ENCODE data around the gene TTLL6. TPM values are rescaled to one million over a fixed set of nuclear protein-coding genes. Genes with fewer than 3 reads are reported as not detected.

TTLL6 gene
- total and polyA plus RNA-seq, 9 of the 15 experiments (the other 6 are each of a cell fraction or from before 2014, with no cell fraction given) = 0.05 TPM; not detected in 8

- TF ChIP-seq, protein P1, sequence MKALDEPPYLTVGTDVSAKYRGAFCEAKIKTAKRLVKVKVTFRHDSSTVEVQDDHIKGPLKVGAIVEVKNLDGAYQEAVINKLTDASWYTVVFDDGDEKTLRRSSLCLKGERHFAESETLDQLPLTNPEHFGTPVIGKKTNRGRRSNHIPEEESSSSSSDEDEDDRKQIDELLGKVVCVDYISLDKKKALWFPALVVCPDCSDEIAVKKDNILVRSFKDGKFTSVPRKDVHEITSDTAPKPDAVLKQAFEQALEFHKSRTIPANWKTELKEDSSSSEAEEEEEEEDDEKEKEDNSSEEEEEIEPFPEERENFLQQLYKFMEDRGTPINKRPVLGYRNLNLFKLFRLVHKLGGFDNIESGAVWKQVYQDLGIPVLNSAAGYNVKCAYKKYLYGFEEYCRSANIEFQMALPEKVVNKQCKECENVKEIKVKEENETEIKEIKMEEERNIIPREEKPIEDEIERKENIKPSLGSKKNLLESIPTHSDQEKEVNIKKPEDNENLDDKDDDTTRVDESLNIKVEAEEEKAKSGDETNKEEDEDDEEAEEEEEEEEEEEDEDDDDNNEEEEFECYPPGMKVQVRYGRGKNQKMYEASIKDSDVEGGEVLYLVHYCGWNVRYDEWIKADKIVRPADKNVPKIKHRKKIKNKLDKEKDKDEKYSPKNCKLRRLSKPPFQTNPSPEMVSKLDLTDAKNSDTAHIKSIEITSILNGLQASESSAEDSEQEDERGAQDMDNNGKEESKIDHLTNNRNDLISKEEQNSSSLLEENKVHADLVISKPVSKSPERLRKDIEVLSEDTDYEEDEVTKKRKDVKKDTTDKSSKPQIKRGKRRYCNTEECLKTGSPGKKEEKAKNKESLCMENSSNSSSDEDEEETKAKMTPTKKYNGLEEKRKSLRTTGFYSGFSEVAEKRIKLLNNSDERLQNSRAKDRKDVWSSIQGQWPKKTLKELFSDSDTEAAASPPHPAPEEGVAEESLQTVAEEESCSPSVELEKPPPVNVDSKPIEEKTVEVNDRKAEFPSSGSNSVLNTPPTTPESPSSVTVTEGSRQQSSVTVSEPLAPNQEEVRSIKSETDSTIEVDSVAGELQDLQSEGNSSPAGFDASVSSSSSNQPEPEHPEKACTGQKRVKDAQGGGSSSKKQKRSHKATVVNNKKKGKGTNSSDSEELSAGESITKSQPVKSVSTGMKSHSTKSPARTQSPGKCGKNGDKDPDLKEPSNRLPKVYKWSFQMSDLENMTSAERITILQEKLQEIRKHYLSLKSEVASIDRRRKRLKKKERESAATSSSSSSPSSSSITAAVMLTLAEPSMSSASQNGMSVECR (CRISPR knock-in tag; IDR thresholded peaks at IDR 0.05) = no peak
- no peak for TF ChIP-seq ZNF3 (CRISPR knock-in tag; IDR thresholded peaks at IDR 0.05)
- TF ChIP-seq, protein P2, sequence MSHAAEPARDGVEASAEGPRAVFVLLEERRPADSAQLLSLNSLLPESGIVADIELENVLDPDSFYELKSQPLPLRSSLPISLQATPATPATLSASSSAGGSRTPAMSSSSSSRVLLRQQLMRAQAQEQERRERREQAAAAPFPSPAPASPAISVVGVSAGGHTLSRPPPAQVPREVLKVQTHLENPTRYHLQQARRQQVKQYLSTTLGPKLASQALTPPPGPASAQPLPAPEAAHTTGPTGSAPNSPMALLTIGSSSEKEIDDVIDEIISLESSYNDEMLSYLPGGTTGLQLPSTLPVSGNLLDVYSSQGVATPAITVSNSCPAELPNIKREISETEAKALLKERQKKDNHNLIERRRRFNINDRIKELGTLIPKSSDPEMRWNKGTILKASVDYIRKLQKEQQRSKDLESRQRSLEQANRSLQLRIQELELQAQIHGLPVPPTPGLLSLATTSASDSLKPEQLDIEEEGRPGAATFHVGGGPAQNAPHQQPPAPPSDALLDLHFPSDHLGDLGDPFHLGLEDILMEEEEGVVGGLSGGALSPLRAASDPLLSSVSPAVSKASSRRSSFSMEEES (CRISPR knock-in tag; IDR thresholded peaks at IDR 0.05) = no peak
- no peak for TF ChIP-seq SIRT6 (IDR thresholded peaks at IDR 0.05; ENCODE audit: low read depth, low read length)
These were observed 55.9 kb downstream of the TTLL6 start (continued) for GRCh38 chr17:48761114-48761513.

DNA sequence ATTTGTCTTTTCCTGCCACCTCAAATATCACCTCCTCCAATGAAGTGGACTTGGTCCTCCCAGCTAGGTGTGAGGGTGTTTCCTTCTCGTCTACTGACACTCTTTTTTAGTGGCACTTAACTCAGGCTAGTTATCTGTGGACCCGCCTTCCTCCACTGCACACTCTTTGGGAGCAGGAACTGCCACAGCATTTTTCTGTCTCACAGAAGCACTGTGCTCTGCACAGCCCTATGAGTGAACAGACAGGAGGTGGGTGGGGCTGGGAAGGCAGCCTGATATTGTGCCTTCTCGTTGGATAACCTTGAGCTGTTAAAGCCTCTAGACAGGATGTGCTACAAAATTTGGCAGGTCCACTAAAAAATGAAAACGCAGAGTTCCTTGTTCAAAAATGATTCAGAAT, 56.6 kb downstream of the TTLL6 start:
- H3K79me2 ChIP-seq (ENCODE audit: control insufficient read depth, insufficient read depth, low read length) = no peaks in the 10 kb centered on the region
- H2AFZ ChIP-seq (ENCODE audit: low read depth, low read length) = no peak overlapping the region
- WGBS (ENCODE audit: insufficient coverage, low coverage, missing lambda C conversion rate) = 0% methylated on average over 4 of the region's 4 CpGs
- no peaks in the 10 kb centered on the region for H3K9me1 ChIP-seq (ENCODE audit: control insufficient read depth, insufficient read depth, low read length)
- H3K9me3 ChIP-seq (replicated peaks; ENCODE audit: control insufficient read depth, insufficient read depth, low read depth, low read length) = no peaks in the 10 kb centered on the region
- no peak overlapping the region for H3K4me3 ChIP-seq
- no peaks in the 10 kb centered on the region for H3K36me3 ChIP-seq (ENCODE audit: control insufficient read depth, insufficient read depth, low read length)
- no peak overlapping the region for H3K4me2 ChIP-seq (ENCODE audit: insufficient read depth, low read length)
- ChIA-PET CTCF (ENCODE audit: low intra/inter-chr PET ratio) (no interaction called here), POLR2A (interaction anchor here (0.6 to 1.9 kb wide), 2 partner anchors 9 to 135 kb away, joined by 3 to 10 read pairs; no protein-coding TSS in a partner anchor)
- DNase-seq (ENCODE audit: extremely low read depth in 1 of 4, low spot score in 3 of 4) (no peak), ATAC-seq (no peak), FAIRE-seq (no peak)
- H3K27me3 ChIP-seq (ENCODE audit: control insufficient read depth in 2 of 2, insufficient read depth in 2 of 2, low read length in 2 of 2) = peaks cover 40 to 45% of the 10 kb centered on the region in 2 experiments
- no peak overlapping the region for H3K9ac ChIP-seq (ENCODE audit: insufficient read depth in 1 of 2, low read depth in 2 of 2, low read length in 2 of 2)
- H3K27ac ChIP-seq (ENCODE audit: extremely low read depth, low read depth, low read length) = no peak overlapping the region
- intact Hi-C loops (cut with micrococcal nuclease) = no loop called here
- no TSS peak for BruUV-seq (replicated peaks)
- no peaks in the 10 kb centered on the region for H3K4me1 ChIP-seq (replicated peaks in 1 of 2; ENCODE audit: control insufficient read depth in 2 of 2, insufficient read depth in 2 of 2, low read length in 2 of 2)
- no peaks in the 10 kb centered on the region for H4K20me1 ChIP-seq (replicated peaks; ENCODE audit: control insufficient read depth, insufficient read depth, low read length)
- in situ Hi-C loops (cut with MboI) = no loop called here
- TF ChIP-seq ZNF431 (CRISPR knock-in tag; IDR thresholded peaks at IDR 0.05) (no peak), NFIX (CRISPR knock-in tag; IDR thresholded peaks at IDR 0.05; ENCODE audit: low read depth) (no peak), ZNF408 (CRISPR knock-in tag; IDR thresholded peaks at IDR 0.05; ENCODE audit: low read depth) (no peak), FOXA1 (IDR thresholded peaks at IDR 0.05; ENCODE audit: borderline replicate concordance) (no peak), POLR2AphosphoS5 (IDR thresholded peaks at IDR 0.05; ENCODE audit: control insufficient read depth, insufficient read depth, low read depth, low read length) (no peak), MED1 (CRISPR knock-in tag; IDR thresholded peaks at IDR 0.05; ENCODE audit: borderline replicate concordance) (no peak), ZNF24 (IDR thresholded peaks at IDR 0.05) (no peak), ZNF668 (CRISPR knock-in tag; IDR thresholded peaks at IDR 0.05) (no peak), HDGF (IDR thresholded peaks at IDR 0.05) (no peak)
